GM12865 (cell line): ENCODE results near the gene HACD4.

Experiments
- DNase-seq: peaks from one replicate; pipeline ENCODE4 v3.0.0; 2010; ENCODE audit warnings: low read depth
- H3K4me3 ChIP-seq: 2 replicates; pipeline ENCODE4 v1.5.1; 2011; ENCODE audit warnings: mild to moderate bottlenecking, low read depth, low read length, control low read depth
- CTCF ChIP-seq: IDR thresholded peaks from 2 replicates; pipeline ENCODE4 v1.5.1; 2011; ENCODE audit warnings: low read length, control low read depth, low read depth, inconsistent platforms; ENCODE audit not compliant: insufficient read depth; ENCODE audit errors: missing control alignments

The HACD4 gene

GRCh38 chr9:20988671-20989315 is 42.6 kb downstream of the HACD4 start:
- no peak for TF ChIP-seq CTCF
- DNase-seq, result no peak

GRCh38 chr9:20988061-20988460 is 43.4 kb downstream of the HACD4 start:
- H3K4me3 ChIP-seq, result no peak overlapping the region
- TF ChIP-seq CTCF, result no peak
- no peak for DNase-seq

More at GRCh38 chr9:20988671-20989315, 42.6 kb downstream of the HACD4 start:
- no peak overlapping the region for H3K4me3 ChIP-seq

- no peak for DNase-seq
- TF ChIP-seq CTCF, result no peak
- no peak overlapping the region for H3K4me3 ChIP-seq
These were observed 43.9 kb downstream of the HACD4 start for GRCh38 chr9:20987521-20987920.

GRCh38 chr9:20985851-20986600 is 45.4 kb downstream of the HACD4 start:
- no peak for DNase-seq
- no peak overlapping the region for H3K4me3 ChIP-seq
- TF ChIP-seq CTCF, result no peak

DNA sequence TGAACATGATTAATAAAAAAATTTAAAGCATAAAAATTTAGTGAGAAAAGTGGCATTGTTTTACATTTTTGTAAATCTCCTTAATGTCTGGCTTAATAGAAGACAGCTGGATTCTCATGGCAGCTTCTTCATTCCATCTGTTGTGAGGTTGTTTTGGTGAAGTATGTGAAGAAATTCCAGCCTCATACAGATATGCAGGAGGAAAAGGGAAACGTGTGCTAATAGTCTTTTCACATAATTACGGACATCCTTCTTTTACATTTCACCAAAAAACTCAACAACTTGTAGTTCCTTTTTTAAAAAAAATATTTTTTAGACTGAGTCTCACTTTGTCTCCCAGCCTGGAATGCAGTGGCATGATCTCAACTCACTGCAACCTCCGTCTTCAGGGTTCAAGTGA is 46.9 kb downstream of the HACD4 start:
- no peak for TF ChIP-seq CTCF
- H3K4me3 ChIP-seq, result no peak overlapping the region
- no peak for DNase-seq

DNA sequence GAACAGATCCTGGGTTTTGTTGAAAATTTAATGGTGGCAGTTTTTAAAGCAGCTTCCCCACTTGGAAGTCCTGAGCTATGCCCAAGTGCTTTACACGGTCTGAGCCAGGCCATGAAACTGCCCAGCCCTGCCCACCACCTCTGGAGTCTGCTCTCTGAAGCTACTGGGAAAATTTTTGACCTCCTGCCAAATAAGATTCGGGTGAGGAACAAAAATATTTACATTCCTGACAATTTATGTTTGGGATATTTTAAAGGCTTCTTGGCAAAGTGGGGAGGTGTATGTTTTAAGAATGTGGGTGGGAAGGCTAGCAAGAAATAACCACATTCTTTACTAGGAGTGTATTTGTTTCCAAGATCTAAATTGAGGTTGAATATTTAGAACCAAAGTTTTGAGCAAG is 50.0 kb downstream of the HACD4 start:
- DNase-seq, result no peak
- TF ChIP-seq CTCF, result no peak
- no peak overlapping the region for H3K4me3 ChIP-seq
